Measurements from ENCODE around the gene NACA. TPM values are rescaled to one million over a fixed set of nuclear protein-coding genes. Genes with fewer than 3 reads are reported as not detected.
"Not testable (repeated sequence)": the region's sequence is repeated elsewhere in the genome, so short reads cannot be mapped to it uniquely, and the experiment has no call there.

The NACA gene
- total RNA-seq, 1 donor = 1,713 TPM

DNA sequence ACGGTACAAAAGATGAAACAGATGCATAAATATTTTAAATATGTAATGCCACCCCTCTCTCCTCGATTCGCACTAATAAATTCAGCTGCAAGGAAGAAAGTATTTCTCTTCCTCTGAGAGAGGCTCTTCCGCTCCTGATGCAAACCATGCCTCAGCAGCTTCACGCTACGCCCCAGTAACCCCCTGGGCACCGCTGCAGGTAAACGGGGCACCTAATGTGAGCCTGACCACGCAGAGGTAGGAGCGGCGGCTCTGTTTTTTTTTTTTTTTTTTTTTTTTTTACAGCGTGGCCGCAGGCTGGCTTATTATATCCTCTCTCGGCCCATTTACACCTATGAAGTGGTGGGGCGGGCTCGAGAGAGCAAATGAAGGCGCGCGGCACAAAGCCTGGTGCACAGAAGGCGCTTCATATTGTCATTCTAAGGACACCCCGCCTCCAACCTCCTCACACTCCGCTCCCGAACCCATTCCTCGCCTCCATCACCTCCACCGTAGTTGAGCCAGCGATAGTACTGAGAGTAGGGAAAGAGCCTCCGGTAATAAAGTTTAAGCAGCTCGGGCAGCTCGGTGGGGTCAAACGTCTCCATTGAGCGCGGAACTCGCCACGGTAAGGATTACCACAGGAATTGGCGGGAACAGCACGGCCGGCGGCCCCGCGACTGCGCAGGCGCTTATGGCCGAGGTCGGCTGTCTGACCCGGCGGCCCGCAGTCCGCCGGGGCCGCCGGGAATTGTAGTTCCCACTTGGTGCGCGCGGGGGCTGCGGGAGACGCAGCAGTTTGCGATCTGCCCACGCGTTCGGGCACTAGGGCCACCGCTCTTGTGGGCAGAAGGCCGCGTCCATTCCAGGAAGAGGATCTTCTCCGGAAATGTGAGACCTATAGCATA, 26.9 kb upstream of the NACA start, which contains the start of gene PRIM1:
Gene PRIM1, minus strand, starts transcription at position 612 of the 887 bp plus-strand sequence. Its CDS starts 25 bp downstream, at position 587.
- peak; percentile 68 for DNase-seq (ENCODE audit: low read depth)
- TF ChIP-seq CTCF (IDR thresholded peaks at IDR 0.05; ENCODE audit: insufficient read depth, low read length) = peak; percentile 25
- peak within 1 kb of the TSS; percentile 98 for H3K4me3 ChIP-seq (ENCODE audit: low read depth, low read length)

- DNase-seq (ENCODE audit: low read depth); H3K4me3 ChIP-seq (ENCODE audit: low read depth, low read length): not testable (repeated sequence)
Observed at GRCh38 chr12:56750596-56750995, 25.5 kb upstream of the NACA start.

- no peak overlapping the region for H3K4me3 ChIP-seq (ENCODE audit: low read depth, low read length)
- DNase-seq (ENCODE audit: low read depth) = no peak
- no peak for TF ChIP-seq CTCF (IDR thresholded peaks at IDR 0.05; ENCODE audit: insufficient read depth, low read length)
Observed at GRCh38 chr12:56749853-56750252, 24.8 kb upstream of the NACA start.

- TF ChIP-seq CTCF (IDR thresholded peaks at IDR 0.05; ENCODE audit: insufficient read depth, low read length) = no peak
- no peak overlapping the region for H3K4me3 ChIP-seq (ENCODE audit: low read depth, low read length)
- no peak for DNase-seq (ENCODE audit: low read depth)
Observed at GRCh38 chr12:56749359-56749758, 24.3 kb upstream of the NACA start.

DNA sequence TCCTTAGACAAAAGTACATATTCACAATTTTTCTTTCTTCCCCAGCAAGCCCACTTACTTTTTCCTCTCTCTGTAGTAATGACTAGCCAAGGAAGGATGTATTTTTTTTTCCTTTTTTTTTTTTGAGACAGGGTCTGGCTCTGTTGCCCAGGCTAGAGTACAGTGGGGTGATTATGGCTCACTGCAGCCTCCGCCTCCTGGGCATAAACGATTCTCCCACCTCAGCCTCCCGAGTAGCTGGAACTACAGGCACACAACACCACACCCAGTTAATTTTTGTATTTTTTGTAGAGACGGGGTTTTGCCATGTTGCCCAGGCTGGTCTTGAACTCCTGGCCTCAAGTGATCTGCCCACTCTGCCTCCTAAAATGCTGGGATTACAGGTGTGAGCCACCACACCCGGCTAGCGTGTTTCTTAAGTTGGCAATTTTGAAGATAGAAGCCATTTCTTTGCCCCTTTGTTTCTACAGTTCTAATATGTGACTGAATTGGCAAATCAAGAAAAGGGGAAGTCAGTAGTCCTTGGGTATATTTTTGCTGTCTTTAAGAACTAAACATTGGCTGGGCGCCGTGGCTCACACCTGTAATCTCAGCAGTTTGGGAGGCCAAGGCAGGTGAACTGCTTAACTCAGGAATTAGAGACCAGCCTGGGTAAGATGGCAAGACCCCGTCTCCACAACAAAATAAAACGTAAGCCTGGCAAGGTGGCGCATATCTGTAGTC, 3.2 kb upstream of the NACA start:
- no peak for DNase-seq (ENCODE audit: low read depth)
- TF ChIP-seq CTCF (IDR thresholded peaks at IDR 0.05; ENCODE audit: insufficient read depth, low read length) = no peak
- H3K4me3 ChIP-seq (ENCODE audit: low read depth, low read length) = no peak overlapping the region

DNA sequence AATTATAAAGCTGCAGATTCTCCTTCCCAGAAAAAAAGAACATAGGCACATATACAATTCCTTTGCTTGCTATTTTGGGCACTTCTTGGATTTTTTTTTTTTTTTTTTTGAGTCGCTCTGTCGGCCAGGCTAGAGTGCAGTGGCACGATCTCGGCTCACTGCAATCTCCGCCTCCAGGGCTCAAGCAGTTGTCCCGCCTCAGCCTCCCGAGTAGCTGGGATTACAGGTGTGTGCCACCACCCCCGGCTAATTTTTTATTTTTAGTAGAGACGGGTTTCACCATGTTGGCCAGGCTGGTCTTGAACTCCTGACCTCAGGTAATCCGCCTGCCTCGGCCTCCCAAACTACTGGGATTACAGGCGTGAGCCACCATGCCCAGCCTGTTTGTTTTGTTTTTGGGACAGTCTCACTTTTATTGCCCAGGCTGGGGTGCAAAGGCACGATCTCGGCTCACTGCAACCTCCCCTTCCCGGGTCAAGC, 1.1 kb upstream of the NACA start:
- H3K4me3 ChIP-seq (ENCODE audit: low read depth, low read length) = not testable (repeated sequence)

DNA sequence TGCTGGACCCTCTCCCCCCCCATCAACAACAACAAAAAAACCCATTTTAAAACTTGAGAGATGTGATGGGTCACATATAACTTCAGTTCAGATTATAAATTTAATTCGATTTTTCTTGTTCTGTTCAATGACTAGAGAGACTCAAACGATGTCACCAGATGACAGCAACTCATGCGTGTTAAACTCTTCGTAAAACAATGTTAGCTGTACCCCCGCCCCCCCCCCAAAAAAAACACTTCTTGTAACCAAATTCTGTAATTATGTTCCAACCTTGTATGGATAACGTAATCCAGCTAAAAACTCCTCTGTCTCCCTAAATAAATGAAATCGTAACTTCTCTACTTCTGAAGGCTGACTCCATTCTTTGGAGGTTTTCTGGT, 614 bp upstream of the NACA start:
- peak overlapping the region; percentile 100 for H3K4me3 ChIP-seq (ENCODE audit: low read depth, low read length)
- no peak for DNase-seq (ENCODE audit: low read depth)
- TF ChIP-seq CTCF (IDR thresholded peaks at IDR 0.05; ENCODE audit: insufficient read depth, low read length) = no peak

More for the DNA sequence above, 1.1 kb upstream of the NACA start:
- DNase-seq (ENCODE audit: low read depth) = not testable (repeated sequence)

Data from fibroblast of the aortic adventitia (primary cell).